GM12878 (cell line): ENCODE data around the gene GPR153. TPM values are rescaled to one million over a fixed set of nuclear protein-coding genes. Genes with fewer than 3 reads are reported as not detected.

Source experiments
- ATAC-seq: fragments of 200-7000 bp; cut with Tn5 transposase; 3 replicates; pipeline ENCODE4 v1.9.1; 2020; ENCODE audit warnings: mild to moderate bottlenecking, moderate library complexity
- BruUV-seq: library from RNA; stranded (reverse); fragments of 400-500 nt; replicated peaks from 2 replicates; lab custom pipeline; 2021; lab: Mats Ljungman, UMichigan
- CTCF ChIA-PET: fragments of 300-600 bp; sonication (Branson Sonifier 250); formaldehyde crosslinking; extraction: SDS; loops from one replicate; lab custom pipeline; 2021; ENCODE audit warnings: inconsistent platforms; lab: Yijun Ruan, JAX
- POLR2A ChIA-PET: fragments of 350-600 bp; formaldehyde crosslinking; extraction: SDS; loops from one replicate; lab custom pipeline; 2021; ENCODE audit warnings: inconsistent platforms; lab: Charles Lee
- RAD21 ChIA-PET: fragments of 300-600 bp; sonication (Branson Sonifier 250); formaldehyde crosslinking; loops from one replicate; lab custom pipeline; 2023; ENCODE audit warnings: antibody characterized with exemption; ENCODE audit not compliant: unreplicated experiment; lab: Charles Lee
- SMC1A ChIA-PET: fragments of 300-600 bp; sonication (Branson Sonifier 250); formaldehyde crosslinking; loops from one replicate; lab custom pipeline; 2023; ENCODE audit not compliant: unreplicated experiment, uncharacterized antibody; lab: Charles Lee
- DNase-seq: peaks from one replicate; pipeline ENCODE4 v3.0.0-alpha.2; 2011; ENCODE audit warnings: low read depth, low spot score
- FAIRE-seq: peaks from 3 replicates; lab custom pipeline; 2011; peaks lifted over from hg19 to GRCh38; lab: Jason Lieb, UNC
- H2AFZ ChIP-seq: 2 replicates; pipeline ENCODE4 v1.6.0; 2011; ENCODE audit warnings: low read depth, low read length, control low read depth; ENCODE audit not compliant: control insufficient read depth
- H3K27ac ChIP-seq: 2 replicates; pipeline ENCODE4 v1.5.1; 2011; ENCODE audit warnings: control low read depth; ENCODE audit not compliant: control insufficient read depth, insufficient read depth
- H3K27me3 ChIP-seq, 2 experiments: replicated peaks in 1 of 2; 2 replicates each; pipeline versions ENCODE4 v1.6.0 to v1.6.1; 2011; ENCODE audit warnings: low read length in 1 of 2; ENCODE audit not compliant: control insufficient read depth in 2 of 2, insufficient read depth in 2 of 2
- H3K36me3 ChIP-seq, 2 experiments: 2 replicates each; pipeline ENCODE4 v1.5.1; 2011; ENCODE audit warnings: low read length in 1 of 2; ENCODE audit not compliant: control insufficient read depth in 2 of 2, insufficient read depth in 2 of 2
- H3K4me1 ChIP-seq: 2 replicates; pipeline ENCODE4 v1.6.1; 2011; ENCODE audit warnings: mild to moderate bottlenecking, low read length, moderate library complexity, mixed read lengths; ENCODE audit not compliant: control insufficient read depth, insufficient read depth
- H3K4me2 ChIP-seq: 2 replicates; pipeline ENCODE4 v1.6.0; 2011; ENCODE audit warnings: control low read depth; ENCODE audit not compliant: control insufficient read depth, insufficient read depth
- H3K4me3 ChIP-seq: fragments of 200-600 bp; sonication (generic); 2 replicates; pipeline ENCODE4 v1.5.1; 2016
- H3K79me2 ChIP-seq: 2 replicates; pipeline ENCODE4 v1.6.0; 2011; ENCODE audit warnings: low read length; ENCODE audit not compliant: control insufficient read depth, insufficient read depth
- H3K9ac ChIP-seq: 2 replicates; pipeline ENCODE4 v1.8.0; 2011; ENCODE audit warnings: low read length, control low read depth, mixed read lengths; ENCODE audit not compliant: control insufficient read depth, insufficient read depth
- H3K9me3 ChIP-seq: replicated peaks from 3 replicates; pipeline ENCODE4 v1.5.1; 2011; ENCODE audit warnings: mild to moderate bottlenecking, low read length; ENCODE audit not compliant: control insufficient read depth, insufficient read depth
- H4K20me1 ChIP-seq: 2 replicates; pipeline ENCODE4 v1.6.0; 2011; ENCODE audit not compliant: control insufficient read depth, insufficient read depth
- EZH2 ChIP-seq: IDR thresholded peaks from 2 replicates; pipeline ENCODE4 v1.6.1; 2012; ENCODE audit warnings: low read depth, mild to moderate bottlenecking, control low read depth, inconsistent platforms, low read length, borderline replicate concordance; ENCODE audit not compliant: control insufficient read depth
- FOS ChIP-seq: IDR thresholded peaks from 3 replicates; pipeline ENCODE4 v1.6.1; 2011; ENCODE audit warnings: borderline replicate concordance; ENCODE audit not compliant: insufficient read length; ENCODE audit errors: extremely low read depth
- MEF2A ChIP-seq: IDR thresholded peaks from 2 replicates; pipeline ENCODE4 v1.6.1; 2011; ENCODE audit warnings: low read depth, mild to moderate bottlenecking, low read length, moderate library complexity; ENCODE audit not compliant: insufficient read depth
- MTA3 ChIP-seq: IDR thresholded peaks from 2 replicates; pipeline ENCODE4 v1.6.1; 2012; ENCODE audit warnings: low read length, inconsistent platforms, borderline replicate concordance
- MXI1 ChIP-seq: fragments of 150-350 bp; IDR thresholded peaks from 2 replicates; pipeline ENCODE4 v1.6.1; 2011; ENCODE audit warnings: low read depth, mild to moderate bottlenecking, inconsistent platforms, low read length, improper control_type of control experiment
- NR2F1 ChIP-seq: fragments of 450-650 bp; conservative IDR thresholded peaks from 2 replicates; pipeline ENCODE4 v1.6.1; 2017; ENCODE audit warnings: mild to moderate bottlenecking
- SUZ12 ChIP-seq: fragments of 200-600 bp; sonication (generic); IDR thresholded peaks from one replicate; pipeline ENCODE4 v1.6.1; 2018; ENCODE audit warnings: antibody characterized with exemption, mild to moderate bottlenecking; ENCODE audit not compliant: unreplicated experiment
- ZNF24 ChIP-seq: fragments of 450-650 bp; IDR thresholded peaks from 2 replicates; pipeline ENCODE4 v1.6.1; 2017; ENCODE audit warnings: antibody characterized with exemption, mild to moderate bottlenecking
- WGBS: methylation state at CpG from one replicate; pipeline ENCODE4 v1.1.6; 2016; ENCODE audit warnings: low lambda C conversion rate; ENCODE audit not compliant: insufficient replicate concordance, insufficient coverage; ENCODE audit errors: missing lambda C conversion rate; 5-methylcytosine and 5-hydroxymethylcytosine counted together
- in situ Hi-C: fragments of 300-500 bp; cut with MboI; formaldehyde crosslinking; loops from 9 replicates; pipeline ENCODE4 v1.14.3; 2018; ENCODE audit warnings: mixed read lengths
- intact Hi-C: fragments of 100-400 bp; cut with micrococcal nuclease; formaldehyde crosslinking; loops from one replicate; pipeline ENCODE4 v1.14.2; 2022; ENCODE audit not compliant: unreplicated experiment
- polyA plus RNA-seq, 11 experiments: library from polyadenylated mRNA; depleted of rRNA in 4 of 11; unstranded in 6 of 11; stranded (reverse) in 5 of 11; fragments of >200 nt; fragmentation: Nextera tagmentation in 4 of 11; fragmentation: Illumina TruSeq in 1 of 11; extraction: Ambion mirVana in 4 of 11; extraction: Trizol in 1 of 11; gene quantifications; 1 replicate in 1 of 11; 2 replicates in 10 of 11; pipeline versions ENCODE4 v1.2.1 to v1.2.3, GENCODE V29; 2011 to 2016; ENCODE audit warnings: inconsistent platforms in 2 of 11, missing spikeins in 2 of 11, low read depth in 1 of 11
- total RNA-seq, 4 experiments: library from RNA; depleted of rRNA in 3 of 4; stranded (reverse); fragments of >200 nt in 3 of 4; fragmentation: Illumina TruSeq in 1 of 4; extraction: Trizol in 1 of 4; gene quantifications; 2 replicates each; pipeline versions ENCODE4 v1.2.1 to v1.2.3, GENCODE V29; 2013 to 2021
- TF ChIP-seq, protein P1 (sequence below): fragments of 450-650 bp; IDR thresholded peaks from 2 replicates; pipeline ENCODE4 v1.6.1; 2017; ENCODE audit warnings: borderline replicate concordance
- TF ChIP-seq, protein P2 (sequence below): IDR thresholded peaks from 2 replicates; pipeline ENCODE4 v1.6.1; 2011; ENCODE audit warnings: borderline replicate concordance, low read depth, mild to moderate bottlenecking, moderate library complexity, mixed read lengths, low read length; ENCODE audit not compliant: insufficient read depth; ENCODE audit errors: extremely low read length
- TF ChIP-seq, protein P3 (sequence below): fragments of 450-650 bp; IDR thresholded peaks from 2 replicates; pipeline ENCODE4 v1.6.1; 2017; ENCODE audit warnings: mild to moderate bottlenecking, low read depth, inconsistent platforms; ENCODE audit not compliant: poor library complexity, severe bottlenecking

Gene GPR153
- total and polyA plus RNA-seq, 10 of the 15 experiments (the other 5 are each of a cell fraction or from before 2014, with no cell fraction given) = 0.04 to 2.2 (median 0.54) TPM

DNA sequence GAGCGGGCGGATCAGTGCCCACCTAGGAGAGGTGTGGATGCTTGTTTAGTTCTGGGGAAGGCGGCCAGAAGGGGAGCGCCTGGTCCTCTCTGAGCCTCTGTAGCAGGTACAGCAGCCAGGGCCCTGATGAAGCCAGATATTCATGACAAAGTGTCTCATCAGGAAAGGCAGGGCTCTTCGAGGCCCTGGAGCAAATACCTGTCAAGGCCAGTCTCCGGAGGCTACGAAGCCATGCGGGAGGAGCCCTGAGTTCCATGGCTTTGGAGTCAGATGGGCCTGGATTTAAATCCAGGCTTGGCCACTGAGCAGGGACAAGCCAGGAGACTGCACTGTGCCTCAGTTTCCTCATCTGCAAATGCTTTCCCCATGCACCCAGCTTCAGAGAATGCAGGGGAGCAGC lies 25.4 kb upstream of the GPR153 start:
- Histone ChIP-seq H3K36me3 (peaks cover 0 to 8% of the 10 kb centered on the region in 2 experiments; a peak in 2 of 4 replicates), H3K4me3 (no peak overlapping the region), H3K79me2 (no peaks in the 10 kb centered on the region), H3K4me1 (peaks cover 17% of the 10 kb centered on the region), H3K9ac (no peak overlapping the region), H4K20me1 (no peaks in the 10 kb centered on the region), H3K27ac (no peak overlapping the region), H3K27me3 (no peaks in the 10 kb centered on the region), H2AFZ (no peak overlapping the region), H3K9me3 (no peaks in the 10 kb centered on the region), H3K4me2 (no peak overlapping the region)
- FAIRE-seq (no peak), DNase-seq (no peak), ATAC-seq (no peak)
- ChIA-PET SMC1A (interaction anchor here (0.6 kb wide), 1 partner anchor 50 kb away, joined by 3 read pairs; no protein-coding TSS in a partner anchor), POLR2A (no interaction called here), RAD21 (no interaction called here), CTCF (interaction anchor here (1.4 kb wide), 1 partner anchor 40 kb away, joined by 4 read pairs; no protein-coding TSS in a partner anchor)
- WGBS = 86% methylated on average over 8 of the region's 8 CpGs
- in situ Hi-C loops = no loop called here
- BruUV-seq = no TSS peak
- TF ChIP-seq FOS (no peak), SUZ12 (no peak), MXI1 (no peak), NR2F1 (no peak), ZNF24 (no peak)
- TF ChIP-seq, all 136 proteins: peak for 0
- intact Hi-C loops = no loop called here

DNA sequence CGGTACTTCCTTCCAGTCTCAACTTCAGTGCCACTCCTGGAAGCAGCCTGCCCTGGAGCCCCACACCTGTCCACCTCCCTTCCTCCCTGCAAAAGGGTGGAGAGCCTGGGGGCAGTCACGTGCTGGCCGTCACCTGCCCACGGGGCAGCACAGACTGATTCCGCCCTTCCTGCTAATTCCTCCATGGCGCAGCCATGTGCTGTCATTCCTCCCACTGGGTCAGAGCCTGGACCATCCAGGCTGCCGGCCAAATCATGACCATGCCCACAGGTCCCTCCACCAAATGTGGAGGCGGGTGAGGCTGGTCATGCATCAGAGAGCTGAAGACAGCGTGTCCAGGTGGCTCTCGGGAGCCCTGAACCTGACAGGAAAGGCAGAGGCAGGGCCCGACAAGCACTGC lies 24.4 kb upstream of the GPR153 start:
- ChIA-PET POLR2A (no interaction called here), SMC1A (no interaction called here), RAD21 (no interaction called here), CTCF (interaction anchor here (0.6 kb wide), 1 partner anchor 63 kb away, joined by 3 read pairs; no protein-coding TSS in a partner anchor)
- Histone ChIP-seq H3K27me3 (no peaks in the 10 kb centered on the region), H4K20me1 (no peaks in the 10 kb centered on the region), H3K4me1 (peaks cover 8% of the 10 kb centered on the region), H3K27ac (no peak overlapping the region), H3K9me3 (no peaks in the 10 kb centered on the region), H2AFZ (no peak overlapping the region), H3K9ac (no peak overlapping the region), H3K79me2 (no peaks in the 10 kb centered on the region), H3K4me3 (no peak overlapping the region), H3K36me3 (peaks cover 0 to 10% of the 10 kb centered on the region in 2 experiments; a peak in 2 of 4 replicates), H3K4me2 (no peak overlapping the region)
- no peak for ATAC-seq
- in situ Hi-C loops = no loop called here
- FAIRE-seq = no peak
- WGBS = 64% methylated on average over 11 of the region's 11 CpGs
- no peak for TF ChIP-seq EZH2
- TF ChIP-seq, protein P1, sequence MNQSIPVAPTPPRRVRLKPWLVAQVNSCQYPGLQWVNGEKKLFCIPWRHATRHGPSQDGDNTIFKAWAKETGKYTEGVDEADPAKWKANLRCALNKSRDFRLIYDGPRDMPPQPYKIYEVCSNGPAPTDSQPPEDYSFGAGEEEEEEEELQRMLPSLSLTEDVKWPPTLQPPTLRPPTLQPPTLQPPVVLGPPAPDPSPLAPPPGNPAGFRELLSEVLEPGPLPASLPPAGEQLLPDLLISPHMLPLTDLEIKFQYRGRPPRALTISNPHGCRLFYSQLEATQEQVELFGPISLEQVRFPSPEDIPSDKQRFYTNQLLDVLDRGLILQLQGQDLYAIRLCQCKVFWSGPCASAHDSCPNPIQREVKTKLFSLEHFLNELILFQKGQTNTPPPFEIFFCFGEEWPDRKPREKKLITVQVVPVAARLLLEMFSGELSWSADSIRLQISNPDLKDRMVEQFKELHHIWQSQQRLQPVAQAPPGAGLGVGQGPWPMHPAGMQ = no peak
- TF ChIP-seq, protein P2, sequence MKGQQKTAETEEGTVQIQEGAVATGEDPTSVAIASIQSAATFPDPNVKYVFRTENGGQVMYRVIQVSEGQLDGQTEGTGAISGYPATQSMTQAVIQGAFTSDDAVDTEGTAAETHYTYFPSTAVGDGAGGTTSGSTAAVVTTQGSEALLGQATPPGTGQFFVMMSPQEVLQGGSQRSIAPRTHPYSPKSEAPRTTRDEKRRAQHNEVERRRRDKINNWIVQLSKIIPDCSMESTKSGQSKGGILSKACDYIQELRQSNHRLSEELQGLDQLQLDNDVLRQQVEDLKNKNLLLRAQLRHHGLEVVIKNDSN = no peak
- TF ChIP-seq, protein P3, sequence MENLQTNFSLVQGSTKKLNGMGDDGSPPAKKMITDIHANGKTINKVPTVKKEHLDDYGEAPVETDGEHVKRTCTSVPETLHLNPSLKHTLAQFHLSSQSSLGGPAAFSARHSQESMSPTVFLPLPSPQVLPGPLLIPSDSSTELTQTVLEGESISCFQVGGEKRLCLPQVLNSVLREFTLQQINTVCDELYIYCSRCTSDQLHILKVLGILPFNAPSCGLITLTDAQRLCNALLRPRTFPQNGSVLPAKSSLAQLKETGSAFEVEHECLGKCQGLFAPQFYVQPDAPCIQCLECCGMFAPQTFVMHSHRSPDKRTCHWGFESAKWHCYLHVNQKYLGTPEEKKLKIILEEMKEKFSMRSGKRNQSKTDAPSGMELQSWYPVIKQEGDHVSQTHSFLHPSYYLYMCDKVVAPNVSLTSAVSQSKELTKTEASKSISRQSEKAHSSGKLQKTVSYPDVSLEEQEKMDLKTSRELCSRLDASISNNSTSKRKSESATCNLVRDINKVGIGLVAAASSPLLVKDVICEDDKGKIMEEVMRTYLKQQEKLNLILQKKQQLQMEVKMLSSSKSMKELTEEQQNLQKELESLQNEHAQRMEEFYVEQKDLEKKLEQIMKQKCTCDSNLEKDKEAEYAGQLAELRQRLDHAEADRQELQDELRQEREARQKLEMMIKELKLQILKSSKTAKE = no peak
- TF ChIP-seq MTA3 = no peak
- TF ChIP-seq MEF2A = no peak
- intact Hi-C loops = no loop called here
- BruUV-seq = no TSS peak
- DNase-seq = no peak
